Measurements from ENCODE around the gene NRXN3.

DNA sequence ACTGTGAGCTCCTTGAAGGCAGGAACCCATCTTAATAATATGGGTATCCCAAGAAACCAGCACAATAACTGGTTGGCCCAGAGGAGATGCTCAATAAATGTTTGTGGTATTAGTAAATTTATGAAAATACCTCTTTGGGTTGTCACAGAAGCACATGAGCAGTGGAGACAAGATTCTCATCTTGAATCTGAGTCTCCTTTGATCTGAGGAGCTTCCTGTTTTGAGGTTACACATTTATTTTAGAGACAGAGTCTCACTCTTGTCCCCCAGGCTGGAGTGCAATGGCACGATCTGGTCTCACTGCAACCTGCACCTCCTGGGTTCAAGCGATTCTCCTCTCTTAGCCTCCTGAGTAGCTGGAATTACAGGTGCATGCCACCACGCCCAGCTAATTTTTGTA is 247.4 kb downstream of the NRXN3 start:
- TF ChIP-seq SOX6 (IDR thresholded peaks at IDR 0.05) = no peak
- TF ChIP-seq SOX6 (CRISPR knock-in tag; IDR thresholded peaks at IDR 0.05) = no peak
- no peak for TF ChIP-seq SMC3 (IDR thresholded peaks at IDR 0.05; ENCODE audit: low read length)
- TF ChIP-seq TEAD2 (CRISPR knock-in tag; IDR thresholded peaks at IDR 0.05) = no peak
- TF ChIP-seq, protein P1, sequence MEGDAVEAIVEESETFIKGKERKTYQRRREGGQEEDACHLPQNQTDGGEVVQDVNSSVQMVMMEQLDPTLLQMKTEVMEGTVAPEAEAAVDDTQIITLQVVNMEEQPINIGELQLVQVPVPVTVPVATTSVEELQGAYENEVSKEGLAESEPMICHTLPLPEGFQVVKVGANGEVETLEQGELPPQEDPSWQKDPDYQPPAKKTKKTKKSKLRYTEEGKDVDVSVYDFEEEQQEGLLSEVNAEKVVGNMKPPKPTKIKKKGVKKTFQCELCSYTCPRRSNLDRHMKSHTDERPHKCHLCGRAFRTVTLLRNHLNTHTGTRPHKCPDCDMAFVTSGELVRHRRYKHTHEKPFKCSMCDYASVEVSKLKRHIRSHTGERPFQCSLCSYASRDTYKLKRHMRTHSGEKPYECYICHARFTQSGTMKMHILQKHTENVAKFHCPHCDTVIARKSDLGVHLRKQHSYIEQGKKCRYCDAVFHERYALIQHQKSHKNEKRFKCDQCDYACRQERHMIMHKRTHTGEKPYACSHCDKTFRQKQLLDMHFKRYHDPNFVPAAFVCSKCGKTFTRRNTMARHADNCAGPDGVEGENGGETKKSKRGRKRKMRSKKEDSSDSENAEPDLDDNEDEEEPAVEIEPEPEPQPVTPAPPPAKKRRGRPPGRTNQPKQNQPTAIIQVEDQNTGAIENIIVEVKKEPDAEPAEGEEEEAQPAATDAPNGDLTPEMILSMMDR (CRISPR knock-in tag; IDR thresholded peaks at IDR 0.05) = no peak

Data from HepG2 (cell line).